ENCODE measurements around the gene GDPD1.

Gene GDPD1

DNA sequence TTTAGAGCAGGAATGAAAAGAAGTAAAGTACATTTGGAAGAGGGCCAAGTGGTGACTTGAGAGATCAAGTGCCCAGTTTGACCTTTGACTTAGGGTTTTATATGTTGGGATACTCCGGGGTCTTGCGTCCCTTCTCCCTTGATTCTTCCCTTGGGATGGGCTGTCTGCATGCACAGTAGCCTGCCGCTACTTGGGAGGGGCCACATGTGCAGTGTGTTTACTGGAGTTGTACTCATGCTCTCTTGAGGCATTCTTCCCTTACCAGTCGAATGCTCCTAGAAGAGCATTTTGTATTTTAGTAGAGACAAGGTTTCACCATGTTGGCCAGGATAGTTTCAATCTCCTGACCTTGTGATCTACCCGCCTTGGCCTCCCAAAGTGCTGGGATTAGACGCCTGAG lies 23.8 kb downstream of the GDPD1 start:
- H3K4me3 ChIP-seq (ENCODE audit: low read depth, low read length), result no peak overlapping the region
- H3K9me3 ChIP-seq (ENCODE audit: control insufficient read depth, insufficient read depth, low read depth, low read length), result no peaks in the 10 kb centered on the region
- TF ChIP-seq, protein P1, sequence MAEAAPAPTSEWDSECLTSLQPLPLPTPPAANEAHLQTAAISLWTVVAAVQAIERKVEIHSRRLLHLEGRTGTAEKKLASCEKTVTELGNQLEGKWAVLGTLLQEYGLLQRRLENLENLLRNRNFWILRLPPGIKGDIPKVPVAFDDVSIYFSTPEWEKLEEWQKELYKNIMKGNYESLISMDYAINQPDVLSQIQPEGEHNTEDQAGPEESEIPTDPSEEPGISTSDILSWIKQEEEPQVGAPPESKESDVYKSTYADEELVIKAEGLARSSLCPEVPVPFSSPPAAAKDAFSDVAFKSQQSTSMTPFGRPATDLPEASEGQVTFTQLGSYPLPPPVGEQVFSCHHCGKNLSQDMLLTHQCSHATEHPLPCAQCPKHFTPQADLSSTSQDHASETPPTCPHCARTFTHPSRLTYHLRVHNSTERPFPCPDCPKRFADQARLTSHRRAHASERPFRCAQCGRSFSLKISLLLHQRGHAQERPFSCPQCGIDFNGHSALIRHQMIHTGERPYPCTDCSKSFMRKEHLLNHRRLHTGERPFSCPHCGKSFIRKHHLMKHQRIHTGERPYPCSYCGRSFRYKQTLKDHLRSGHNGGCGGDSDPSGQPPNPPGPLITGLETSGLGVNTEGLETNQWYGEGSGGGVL (tag by site-specific recombination; IDR thresholded peaks at IDR 0.05), result no peak
- no peak for TF ChIP-seq YY2 (tag by site-specific recombination; IDR thresholded peaks at IDR 0.05)
- TF ChIP-seq ZFP41 (tag by site-specific recombination; IDR thresholded peaks at IDR 0.05; ENCODE audit: borderline replicate concordance), result no peak
- no peak for TF ChIP-seq ZNF302 (tag by site-specific recombination; IDR thresholded peaks at IDR 0.05; ENCODE audit: low read depth)
- TF ChIP-seq ZNF423 (tag by site-specific recombination; IDR thresholded peaks at IDR 0.05), result no peak
- no peak for TF ChIP-seq SP3 (tag by site-specific recombination; IDR thresholded peaks at IDR 0.05)
- no peak for TF ChIP-seq ZNF23 (tag by site-specific recombination; IDR thresholded peaks at IDR 0.05; ENCODE audit: borderline replicate concordance)
- no peak for TF ChIP-seq IKZF3 (tag by site-specific recombination; IDR thresholded peaks at IDR 0.05)
- TF ChIP-seq, protein P2, sequence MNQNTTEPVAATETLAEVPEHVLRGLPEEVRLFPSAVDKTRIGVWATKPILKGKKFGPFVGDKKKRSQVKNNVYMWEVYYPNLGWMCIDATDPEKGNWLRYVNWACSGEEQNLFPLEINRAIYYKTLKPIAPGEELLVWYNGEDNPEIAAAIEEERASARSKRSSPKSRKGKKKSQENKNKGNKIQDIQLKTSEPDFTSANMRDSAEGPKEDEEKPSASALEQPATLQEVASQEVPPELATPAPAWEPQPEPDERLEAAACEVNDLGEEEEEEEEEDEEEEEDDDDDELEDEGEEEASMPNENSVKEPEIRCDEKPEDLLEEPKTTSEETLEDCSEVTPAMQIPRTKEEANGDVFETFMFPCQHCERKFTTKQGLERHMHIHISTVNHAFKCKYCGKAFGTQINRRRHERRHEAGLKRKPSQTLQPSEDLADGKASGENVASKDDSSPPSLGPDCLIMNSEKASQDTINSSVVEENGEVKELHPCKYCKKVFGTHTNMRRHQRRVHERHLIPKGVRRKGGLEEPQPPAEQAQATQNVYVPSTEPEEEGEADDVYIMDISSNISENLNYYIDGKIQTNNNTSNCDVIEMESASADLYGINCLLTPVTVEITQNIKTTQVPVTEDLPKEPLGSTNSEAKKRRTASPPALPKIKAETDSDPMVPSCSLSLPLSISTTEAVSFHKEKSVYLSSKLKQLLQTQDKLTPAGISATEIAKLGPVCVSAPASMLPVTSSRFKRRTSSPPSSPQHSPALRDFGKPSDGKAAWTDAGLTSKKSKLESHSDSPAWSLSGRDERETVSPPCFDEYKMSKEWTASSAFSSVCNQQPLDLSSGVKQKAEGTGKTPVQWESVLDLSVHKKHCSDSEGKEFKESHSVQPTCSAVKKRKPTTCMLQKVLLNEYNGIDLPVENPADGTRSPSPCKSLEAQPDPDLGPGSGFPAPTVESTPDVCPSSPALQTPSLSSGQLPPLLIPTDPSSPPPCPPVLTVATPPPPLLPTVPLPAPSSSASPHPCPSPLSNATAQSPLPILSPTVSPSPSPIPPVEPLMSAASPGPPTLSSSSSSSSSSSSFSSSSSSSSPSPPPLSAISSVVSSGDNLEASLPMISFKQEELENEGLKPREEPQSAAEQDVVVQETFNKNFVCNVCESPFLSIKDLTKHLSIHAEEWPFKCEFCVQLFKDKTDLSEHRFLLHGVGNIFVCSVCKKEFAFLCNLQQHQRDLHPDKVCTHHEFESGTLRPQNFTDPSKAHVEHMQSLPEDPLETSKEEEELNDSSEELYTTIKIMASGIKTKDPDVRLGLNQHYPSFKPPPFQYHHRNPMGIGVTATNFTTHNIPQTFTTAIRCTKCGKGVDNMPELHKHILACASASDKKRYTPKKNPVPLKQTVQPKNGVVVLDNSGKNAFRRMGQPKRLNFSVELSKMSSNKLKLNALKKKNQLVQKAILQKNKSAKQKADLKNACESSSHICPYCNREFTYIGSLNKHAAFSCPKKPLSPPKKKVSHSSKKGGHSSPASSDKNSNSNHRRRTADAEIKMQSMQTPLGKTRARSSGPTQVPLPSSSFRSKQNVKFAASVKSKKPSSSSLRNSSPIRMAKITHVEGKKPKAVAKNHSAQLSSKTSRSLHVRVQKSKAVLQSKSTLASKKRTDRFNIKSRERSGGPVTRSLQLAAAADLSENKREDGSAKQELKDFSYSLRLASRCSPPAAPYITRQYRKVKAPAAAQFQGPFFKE (tag by site-specific recombination; IDR thresholded peaks at IDR 0.05; ENCODE audit: borderline replicate concordance), result no peak
- TF ChIP-seq, protein P3, sequence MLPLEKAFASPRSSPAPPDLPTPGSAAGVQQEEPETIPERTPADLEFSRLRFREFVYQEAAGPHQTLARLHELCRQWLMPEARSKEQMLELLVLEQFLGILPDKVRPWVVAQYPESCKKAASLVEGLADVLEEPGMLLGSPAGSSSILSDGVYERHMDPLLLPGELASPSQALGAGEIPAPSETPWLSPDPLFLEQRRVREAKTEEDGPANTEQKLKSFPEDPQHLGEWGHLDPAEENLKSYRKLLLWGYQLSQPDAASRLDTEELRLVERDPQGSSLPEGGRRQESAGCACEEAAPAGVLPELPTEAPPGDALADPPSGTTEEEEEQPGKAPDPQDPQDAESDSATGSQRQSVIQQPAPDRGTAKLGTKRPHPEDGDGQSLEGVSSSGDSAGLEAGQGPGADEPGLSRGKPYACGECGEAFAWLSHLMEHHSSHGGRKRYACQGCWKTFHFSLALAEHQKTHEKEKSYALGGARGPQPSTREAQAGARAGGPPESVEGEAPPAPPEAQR (tag by site-specific recombination; IDR thresholded peaks at IDR 0.05), result no peak
- TF ChIP-seq ZNF658 (tag by site-specific recombination; IDR thresholded peaks at IDR 0.05), result no peak
- no peak for TF ChIP-seq ZNF366 (tag by site-specific recombination; conservative IDR thresholded peaks at IDR 0.05)
- TF ChIP-seq, protein P4, sequence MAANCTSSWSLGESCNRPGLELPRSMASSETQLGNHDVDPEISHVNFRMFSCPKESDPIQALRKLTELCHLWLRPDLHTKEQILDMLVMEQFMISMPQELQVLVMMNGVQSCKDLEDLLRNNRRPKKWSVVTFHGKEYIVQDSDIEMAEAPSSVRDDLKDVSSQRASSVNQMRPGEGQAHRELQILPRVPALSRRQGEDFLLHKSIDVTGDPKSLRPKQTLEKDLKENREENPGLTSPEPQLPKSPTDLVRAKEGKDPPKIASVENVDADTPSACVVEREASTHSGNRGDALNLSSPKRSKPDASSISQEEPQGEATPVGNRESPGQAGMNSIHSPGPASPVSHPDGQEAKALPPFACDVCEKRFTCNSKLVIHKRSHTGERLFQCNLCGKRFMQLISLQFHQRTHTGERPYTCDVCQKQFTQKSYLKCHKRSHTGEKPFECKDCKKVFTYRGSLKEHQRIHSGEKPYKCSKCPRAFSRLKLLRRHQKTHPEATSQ (tag by site-specific recombination; IDR thresholded peaks at IDR 0.05), result no peak
- CTCF ChIA-PET, result interaction anchor here (0.6 kb wide), 1 partner anchor 58 kb away, joined by 4 read pairs; no protein-coding TSS in a partner anchor
- POLR2A ChIA-PET, result no interaction called here
- no peak overlapping the region for H3K27ac ChIP-seq (ENCODE audit: extremely low read depth, low read depth, low read length)
- H3K36me3 ChIP-seq (ENCODE audit: control insufficient read depth in 2 of 2, insufficient read depth in 1 of 2, low read length in 2 of 2), result peaks cover 0 to 7% of the 10 kb centered on the region in 2 experiments; a peak in 2 of 3 replicates
- no peaks in the 10 kb centered on the region for H3K4me1 ChIP-seq (ENCODE audit: control insufficient read depth, insufficient read depth, low read length)

DNA sequence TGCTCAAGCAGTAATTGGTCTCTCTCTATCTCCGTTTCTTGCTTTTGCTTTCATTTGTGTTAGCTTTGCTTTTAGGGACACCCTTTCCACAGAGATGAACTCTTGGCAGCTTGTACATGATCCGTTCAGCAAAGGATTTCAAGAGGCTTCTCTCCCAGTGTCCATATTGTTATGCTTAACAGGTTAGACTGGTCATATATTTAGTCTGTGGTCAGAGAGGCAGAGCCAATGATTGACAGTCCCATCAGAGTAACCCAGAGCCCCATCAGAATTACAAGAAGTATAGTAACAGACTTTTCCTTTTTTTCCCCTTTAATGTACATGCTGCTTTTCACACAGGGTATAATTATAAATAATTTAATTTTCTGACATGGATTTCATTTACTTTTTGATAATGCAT lies 34.4 kb downstream of the GDPD1 start:
- CTCF ChIA-PET, result no interaction called here
- H3K9me3 ChIP-seq (ENCODE audit: control insufficient read depth, insufficient read depth, low read depth, low read length), result no peaks in the 10 kb centered on the region
- peaks cover 0 to 10% of the 10 kb centered on the region in 2 experiments; a peak in 1 of 3 replicates for H3K36me3 ChIP-seq (ENCODE audit: control insufficient read depth in 2 of 2, insufficient read depth in 1 of 2, low read length in 2 of 2)
- no peak overlapping the region for H3K4me3 ChIP-seq (ENCODE audit: low read depth, low read length)
- TF ChIP-seq, protein P5, sequence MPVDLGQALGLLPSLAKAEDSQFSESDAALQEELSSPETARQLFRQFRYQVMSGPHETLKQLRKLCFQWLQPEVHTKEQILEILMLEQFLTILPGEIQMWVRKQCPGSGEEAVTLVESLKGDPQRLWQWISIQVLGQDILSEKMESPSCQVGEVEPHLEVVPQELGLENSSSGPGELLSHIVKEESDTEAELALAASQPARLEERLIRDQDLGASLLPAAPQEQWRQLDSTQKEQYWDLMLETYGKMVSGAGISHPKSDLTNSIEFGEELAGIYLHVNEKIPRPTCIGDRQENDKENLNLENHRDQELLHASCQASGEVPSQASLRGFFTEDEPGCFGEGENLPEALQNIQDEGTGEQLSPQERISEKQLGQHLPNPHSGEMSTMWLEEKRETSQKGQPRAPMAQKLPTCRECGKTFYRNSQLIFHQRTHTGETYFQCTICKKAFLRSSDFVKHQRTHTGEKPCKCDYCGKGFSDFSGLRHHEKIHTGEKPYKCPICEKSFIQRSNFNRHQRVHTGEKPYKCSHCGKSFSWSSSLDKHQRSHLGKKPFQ (tag by site-specific recombination; IDR thresholded peaks at IDR 0.05), result no peak
- TF ChIP-seq SP3 (tag by site-specific recombination; IDR thresholded peaks at IDR 0.05), result no peak
- no peak for TF ChIP-seq ZNF670 (tag by site-specific recombination; IDR thresholded peaks at IDR 0.05; ENCODE audit: low read depth)
- TF ChIP-seq ZNF391 (tag by site-specific recombination; IDR thresholded peaks at IDR 0.05; ENCODE audit: borderline replicate concordance, low read depth), result no peak
- peaks cover 9% of the 10 kb centered on the region for H3K4me1 ChIP-seq (ENCODE audit: control insufficient read depth, insufficient read depth, low read length)
- H3K27ac ChIP-seq (ENCODE audit: extremely low read depth, low read depth, low read length), result no peak overlapping the region
- POLR2A ChIA-PET, result no interaction called here
